Testis (tissue), 2 donors: Measurements from ENCODE around the gene ZDHHC16.

Source experiments
- CTCF ChIP-seq, 3 experiments: fragments of 450-650 bp in 2 of 3; fragments of 200-600 bp in 1 of 3; sonication (generic) in 1 of 3; IDR thresholded peaks; one replicate each; pipeline ENCODE4 v1.5.1; 2016 to 2019; ENCODE audit warnings: antibody characterized with exemption in 3 of 3, mild to moderate bottlenecking in 2 of 3, moderate library complexity in 1 of 3
- POLR2A ChIP-seq: fragments of 450-650 bp; IDR thresholded peaks from one replicate; pipeline ENCODE4 v1.6.1; 2017; ENCODE audit warnings: antibody characterized with exemption, mild to moderate bottlenecking, moderate library complexity

- TF ChIP-seq CTCF (IDR thresholded peaks at IDR 0.05) (no peak), POLR2A (no peak)
These were observed 20.0 kb downstream of the ZDHHC16 start for GRCh38 chr10:97465982-97466381.
